Endothelial cell of umbilical vein (primary cell): ENCODE measurements around the gene CSF3. TPM values are rescaled to one million over a fixed set of nuclear protein-coding genes. Genes with fewer than 3 reads are reported as not detected.

Source experiments
- BruUV-seq: library from RNA; stranded (reverse); fragments of 400-500 nt; replicated peaks from 2 replicates; lab custom pipeline; 2021; lab: Mats Ljungman, UMichigan
- CTCF ChIA-PET: fragments of 300-600, 350-600 bp; sonication (Branson Sonifier 250); formaldehyde crosslinking; loops from one replicate; lab custom pipeline; 2021; ENCODE audit warnings: antibody characterized with exemption, inconsistent platforms; lab: Charles Lee
- POLR2A ChIA-PET: fragments of 300-600, 350-600 bp; sonication (Branson Sonifier 250); formaldehyde crosslinking; loops from one replicate; lab custom pipeline; 2021; ENCODE audit warnings: antibody characterized with exemption, inconsistent platforms; lab: Charles Lee
- DNase-seq: peaks from one replicate; pipeline ENCODE4 v3.0.0-alpha.2; 2011; ENCODE audit warnings: low read depth, low spot score
- FAIRE-seq: peaks from 2 replicates; lab custom pipeline; 2011; peaks lifted over from hg19 to GRCh38; lab: Jason Lieb, UNC
- H2AFZ ChIP-seq: 2 replicates; pipeline ENCODE4 v1.6.0; 2012; ENCODE audit warnings: low read depth, low read length, control low read depth, inconsistent platforms
- H3K27ac ChIP-seq: 2 replicates; pipeline ENCODE4 v1.5.1; 2011; ENCODE audit warnings: low read depth, mild to moderate bottlenecking, control low read depth, low read length, moderate library complexity; ENCODE audit not compliant: insufficient read depth
- H3K27me3 ChIP-seq, 2 experiments: 2 replicates each; pipeline versions ENCODE4 v1.6.0 to v1.6.1; 2011; ENCODE audit warnings: low read length in 2 of 2, mixed read lengths in 1 of 2; ENCODE audit not compliant: control insufficient read depth in 2 of 2, insufficient read depth in 2 of 2
- H3K36me3 ChIP-seq, 2 experiments: 2 replicates in 1 of 2; 3 replicates in 1 of 2; pipeline ENCODE4 v1.5.1; 2011; ENCODE audit warnings: low read length in 2 of 2, mild to moderate bottlenecking in 1 of 2, moderate library complexity in 1 of 2; ENCODE audit not compliant: control insufficient read depth in 2 of 2, insufficient read depth in 2 of 2; ENCODE audit errors: extremely low read depth in 1 of 2
- H3K4me1 ChIP-seq: 3 replicates; pipeline ENCODE4 v1.5.1; 2011; ENCODE audit warnings: mild to moderate bottlenecking, low read length; ENCODE audit not compliant: control insufficient read depth, insufficient read depth; ENCODE audit errors: extremely low read depth
- H3K4me2 ChIP-seq: 2 replicates; pipeline ENCODE4 v1.6.1; 2011; ENCODE audit warnings: low read length, control low read depth, mixed read lengths; ENCODE audit not compliant: insufficient read depth
- H3K4me3 ChIP-seq, 3 experiments: fragments of 200-600 bp in 1 of 3; sonication (generic), shearing (Covaris generic) in 1 of 3; replicated peaks in 1 of 3; 2 replicates each; pipeline ENCODE4 v1.5.1; 2011 to 2016; ENCODE audit warnings: control low read depth in 3 of 3, low read length in 3 of 3, mild to moderate bottlenecking in 2 of 3, inconsistent platforms in 1 of 3, low read depth in 1 of 3, moderate library complexity in 1 of 3; ENCODE audit not compliant: insufficient read depth in 1 of 3
- H3K79me2 ChIP-seq: 2 replicates; pipeline ENCODE4 v1.6.0; 2012; ENCODE audit warnings: low read length, inconsistent platforms; ENCODE audit not compliant: control insufficient read depth, insufficient read depth
- H3K9ac ChIP-seq: replicated peaks from 2 replicates; pipeline ENCODE3; 2011; ENCODE audit warnings: low read length, control low read depth; ENCODE audit not compliant: insufficient read depth; ENCODE audit errors: extremely low read depth
- H3K9me1 ChIP-seq: replicated peaks from 3 replicates; pipeline ENCODE4 v1.6.0; 2011; ENCODE audit warnings: mild to moderate bottlenecking, low read length; ENCODE audit not compliant: control insufficient read depth, insufficient read depth; ENCODE audit errors: extremely low read depth
- H3K9me3 ChIP-seq: replicated peaks from 2 replicates; pipeline ENCODE4 v1.5.1; 2012; ENCODE audit warnings: low read length, inconsistent platforms; ENCODE audit not compliant: control insufficient read depth, insufficient read depth
- H4K20me1 ChIP-seq: replicated peaks from 2 replicates; pipeline ENCODE3; 2011; ENCODE audit warnings: mild to moderate bottlenecking, low read length; ENCODE audit not compliant: control insufficient read depth, insufficient read depth; ENCODE audit errors: extremely low read depth
- CTCF ChIP-seq, 2 donors: IDR thresholded peaks; 1 replicate in 1 of 2; 2 replicates in 1 of 2; pipeline ENCODE4 v1.5.1; 2011; ENCODE audit warnings: low read length in 2 of 2, mild to moderate bottlenecking in 2 of 2, moderate library complexity in 2 of 2, control low read depth in 1 of 2, inconsistent platforms in 1 of 2, low read depth in 1 of 2; ENCODE audit not compliant: insufficient read depth in 1 of 2; ENCODE audit errors: extremely low read depth in 1 of 2
- EZH2 ChIP-seq: IDR thresholded peaks from 2 replicates; pipeline ENCODE4 v1.6.1; 2012; ENCODE audit warnings: borderline replicate concordance, low read depth, mild to moderate bottlenecking, moderate library complexity, low read length, inconsistent platforms; ENCODE audit not compliant: severe bottlenecking
- FOS ChIP-seq: IDR thresholded peaks from 2 replicates; pipeline ENCODE4 v1.6.1; 2011; ENCODE audit warnings: mild to moderate bottlenecking, low read length, moderate library complexity, borderline replicate concordance; ENCODE audit not compliant: insufficient read depth
- GATA2 ChIP-seq: IDR thresholded peaks from 2 replicates; pipeline ENCODE4 v1.7.0; 2011; ENCODE audit warnings: low read depth, mild to moderate bottlenecking, moderate library complexity, mixed read lengths, low read length; ENCODE audit not compliant: insufficient read length, insufficient read depth
- MAX ChIP-seq: IDR thresholded peaks from 2 replicates; pipeline ENCODE4 v1.6.1; 2011; ENCODE audit not compliant: insufficient read depth, insufficient read length
- MYC ChIP-seq: IDR thresholded peaks from one replicate; pipeline ENCODE4 v1.6.1; 2011; ENCODE audit warnings: mild to moderate bottlenecking, low read depth, low read length
- POLR2A ChIP-seq: IDR thresholded peaks from 2 replicates; pipeline ENCODE4 v1.6.1; 2012; ENCODE audit warnings: low read depth, mild to moderate bottlenecking, control low read depth, low read length
- POLR2AphosphoS5 ChIP-seq: IDR thresholded peaks from 2 replicates; pipeline ENCODE4 v1.6.1; 2012; ENCODE audit warnings: low read depth, mild to moderate bottlenecking, control low read depth, low read length, moderate library complexity; ENCODE audit not compliant: insufficient read depth
- dilution Hi-C: fragments of 300-500 bp; cut with MboI; formaldehyde crosslinking; loops from one replicate; pipeline ENCODE4 v1.15.0; 2019; ENCODE audit warnings: low sequenced_read_pairs; ENCODE audit not compliant: extremely low pct_ligation_motif_present
- intact Hi-C: fragments of 100-400 bp; cut with micrococcal nuclease; formaldehyde crosslinking; loops from one replicate; pipeline ENCODE4 v1.10.0; 2022
- polyA plus RNA-seq, 4 experiments: library from polyadenylated mRNA; depleted of rRNA in 3 of 4; stranded (reverse) in 3 of 4; unstranded in 1 of 4; fragments of >200 nt; gene quantifications; 2 replicates each; pipeline versions ENCODE4 v1.2.1 to v1.2.3, GENCODE V29; 2011 to 2012; ENCODE audit warnings: missing spikeins in 1 of 4
- total RNA-seq: library from RNA; stranded (reverse); gene quantifications from 2 replicates; pipeline ENCODE4 v1.2.3, GENCODE V29; 2021

The CSF3 gene
- total and polyA plus RNA-seq, 2 donors (not counting 3 experiments of a cell fraction or from before 2014, with no cell fraction given), result 1.0 to 2.9 TPM

GRCh38 chr17:40017422-40018080 lies 2.3 kb downstream of the CSF3 start:
- H3K9me1 ChIP-seq, result no peaks in the 10 kb centered on the region
- no peak for TF ChIP-seq POLR2A
- TF ChIP-seq POLR2AphosphoS5, result no peak
- TF ChIP-seq GATA2, result no peak
- no peak for TF ChIP-seq MAX
- no peak for TF ChIP-seq MYC
- TF ChIP-seq FOS, result no peak
- TF ChIP-seq CTCF (IDR thresholded peaks at IDR 0.05; ENCODE audit: extremely low read depth in 1 of 2, insufficient read depth in 1 of 2, low read depth in 1 of 2, low read length in 2 of 2), result no peak
- no peak for TF ChIP-seq EZH2
- no peaks in the 10 kb centered on the region for H3K9me3 ChIP-seq
- peaks cover 18% of the 10 kb centered on the region for H3K79me2 ChIP-seq
- FAIRE-seq (peak; percentile 58), DNase-seq (no peak)
- peaks cover 77% of the 10 kb centered on the region for H3K4me1 ChIP-seq
- H3K36me3 ChIP-seq, result peaks cover 3 to 7% of the 10 kb centered on the region in 2 experiments
- BruUV-seq, result no TSS peak
- dilution Hi-C loops (no loop called here), intact Hi-C loops (loop anchor here (10.0 kb wide), 1 partner anchor 267 kb away; the partner anchor contains the start of gene CDC6)
- no peaks in the 10 kb centered on the region for H3K27me3 ChIP-seq
- H4K20me1 ChIP-seq, result no peaks in the 10 kb centered on the region
- no peak overlapping the region for H2AFZ ChIP-seq
- CTCF ChIA-PET, result interaction anchor here (0.5 to 10.7 kb wide), 10 partner anchors 8 to 174 kb away, joined by 3 to 246 read pairs (median 3); partner anchors contain the start of genes MED24 and THRA
- no peak overlapping the region for H3K4me2 ChIP-seq
- POLR2A ChIA-PET, result interaction anchor here (0.5 kb wide), 1 partner anchor 1869 kb away, joined by 3 read pairs; no protein-coding TSS in a partner anchor
- no peak overlapping the region for H3K9ac ChIP-seq
- no peak overlapping the region for H3K4me3 ChIP-seq
- peak overlapping the region; percentile 99 for H3K27ac ChIP-seq
